Stimulated activated CD4-positive, alpha-beta T cell treated with anti-CD3 and anti-CD28 coated beads, TNF-alpha, amount 100 ng/mL, for 1 hour (primary cell): ENCODE measurements around the gene WSB1.
A peak's percentile ranks its signal among the peaks of the same experiment; 100 is the strongest.
"Not testable (repeated sequence)": the region's sequence is repeated elsewhere in the genome, so short reads cannot be mapped to it uniquely, and the experiment has no call there.

ENCODE experiments used
- DNase-seq, 3 donors: peaks; one replicate each; pipeline ENCODE4 v3.0.0-alpha.2; 2020; ENCODE audit warnings: low read depth in 3 of 3, low spot score in 1 of 3

The WSB1 gene

GRCh38 chr17:27313301-27313700, 19.4 kb downstream of the WSB1 start:
- no peak for DNase-seq

- no peak for DNase-seq
These were observed 21.4 kb downstream of the WSB1 start for GRCh38 chr17:27315322-27315721.

GRCh38 chr17:27315796-27316465, 22.0 kb downstream of the WSB1 start:
- DNase-seq = no peak

- no peak for DNase-seq
These were observed 24.3 kb downstream of the WSB1 start for GRCh38 chr17:27318228-27318627.

- DNase-seq = no peak
These were observed 24.7 kb downstream of the WSB1 start for GRCh38 chr17:27318633-27319032.

GRCh38 chr17:27319541-27320221, 25.8 kb downstream of the WSB1 start:
- no peak for DNase-seq

- DNase-seq = no peak
These were observed 26.3 kb downstream of the WSB1 start for GRCh38 chr17:27320222-27320560.

- DNase-seq = no peak
These were observed 27.5 kb downstream of the WSB1 start for GRCh38 chr17:27321372-27321771.

GRCh38 chr17:27322026-27322425, 28.1 kb downstream of the WSB1 start:
- no peak for DNase-seq

GRCh38 chr17:27322690-27323508, 29.0 kb downstream of the WSB1 start:
- no peak for DNase-seq

- no peak for DNase-seq
These were observed 29.8 kb downstream of the WSB1 start for GRCh38 chr17:27323538-27324215.

GRCh38 chr17:27324771-27325339, 30.9 kb downstream of the WSB1 start:
- DNase-seq = no peak

- DNase-seq = no peak
These were observed 32.1 kb downstream of the WSB1 start for GRCh38 chr17:27326051-27326450.

- no peak for DNase-seq
These were observed 32.7 kb downstream of the WSB1 start for GRCh38 chr17:27326585-27326984.

GRCh38 chr17:27327397-27327796, 33.5 kb downstream of the WSB1 start:
- DNase-seq = no peak

GRCh38 chr17:27327871-27328270, 34.0 kb downstream of the WSB1 start:
- no peak for DNase-seq

GRCh38 chr17:27328686-27329085, 34.8 kb downstream of the WSB1 start:
- DNase-seq = not testable (repeated sequence)

- no peak for DNase-seq
These were observed 35.4 kb downstream of the WSB1 start for GRCh38 chr17:27329146-27329805.

GRCh38 chr17:27332047-27332393, 38.1 kb downstream of the WSB1 start:
- no peak for DNase-seq

- peak; percentile 62 to 81 (median 78) for DNase-seq
These were observed 38.8 kb downstream of the WSB1 start for GRCh38 chr17:27332485-27333409.
